H1 (cell line): Measurements from ENCODE around the gene CDCA5. TPM values are rescaled to one million over a fixed set of nuclear protein-coding genes. Genes with fewer than 3 reads are reported as not detected.

Experiments used
- BACH1 ChIP-seq: IDR thresholded peaks from 2 replicates; pipeline ENCODE4 v1.6.1; 2012; ENCODE audit warnings: low read length, improper control_type of control experiment
- MAFK ChIP-seq: IDR thresholded peaks from 2 replicates; pipeline ENCODE4 v1.6.1; 2012; ENCODE audit warnings: low read depth, mild to moderate bottlenecking, improper control_type of control experiment, low read length
- SIN3A ChIP-seq, 2 experiments: IDR thresholded peaks in 1 of 2; conservative IDR thresholded peaks in 1 of 2; 2 replicates each; pipeline ENCODE4 v1.6.1; 2011 to 2012; ENCODE audit warnings: low read length in 2 of 2, improper control_type of control experiment in 1 of 2, low read depth in 1 of 2, mild to moderate bottlenecking in 1 of 2
- TAF1 ChIP-seq: IDR thresholded peaks from 2 replicates; pipeline ENCODE4 v1.6.1; 2011; ENCODE audit warnings: mild to moderate bottlenecking, low read depth, low read length
- polyA plus RNA-seq, 7 experiments: library from polyadenylated mRNA; depleted of rRNA in 3 of 7; stranded (reverse) in 5 of 7; unstranded in 2 of 7; fragments of >200 nt in 5 of 7; fragments of 200-250 nt in 2 of 7; gene quantifications; 1 replicate in 5 of 7; 2 replicates in 1 of 7; 4 replicates in 1 of 7; pipeline versions ENCODE4 v1.2.1 to v1.2.3, GENCODE V29; 2011 to 2013; ENCODE audit warnings: missing spikeins in 2 of 7, mixed read lengths in 2 of 7
- total RNA-seq: library from RNA; stranded (reverse); fragmentation: NEBNext Ultra II Directional; extraction: Animal tissue kit (Norgen Biotek cat#: 25700); gene quantifications from 2 replicates; pipeline ENCODE4 v1.2.1, GENCODE V29; 2021

Gene CDCA5
- total and polyA plus RNA-seq, 2 of the 8 experiments (the other 6 are each of a cell fraction or from before 2014, with no cell fraction given): 39.2 to 87.0 TPM

DNA sequence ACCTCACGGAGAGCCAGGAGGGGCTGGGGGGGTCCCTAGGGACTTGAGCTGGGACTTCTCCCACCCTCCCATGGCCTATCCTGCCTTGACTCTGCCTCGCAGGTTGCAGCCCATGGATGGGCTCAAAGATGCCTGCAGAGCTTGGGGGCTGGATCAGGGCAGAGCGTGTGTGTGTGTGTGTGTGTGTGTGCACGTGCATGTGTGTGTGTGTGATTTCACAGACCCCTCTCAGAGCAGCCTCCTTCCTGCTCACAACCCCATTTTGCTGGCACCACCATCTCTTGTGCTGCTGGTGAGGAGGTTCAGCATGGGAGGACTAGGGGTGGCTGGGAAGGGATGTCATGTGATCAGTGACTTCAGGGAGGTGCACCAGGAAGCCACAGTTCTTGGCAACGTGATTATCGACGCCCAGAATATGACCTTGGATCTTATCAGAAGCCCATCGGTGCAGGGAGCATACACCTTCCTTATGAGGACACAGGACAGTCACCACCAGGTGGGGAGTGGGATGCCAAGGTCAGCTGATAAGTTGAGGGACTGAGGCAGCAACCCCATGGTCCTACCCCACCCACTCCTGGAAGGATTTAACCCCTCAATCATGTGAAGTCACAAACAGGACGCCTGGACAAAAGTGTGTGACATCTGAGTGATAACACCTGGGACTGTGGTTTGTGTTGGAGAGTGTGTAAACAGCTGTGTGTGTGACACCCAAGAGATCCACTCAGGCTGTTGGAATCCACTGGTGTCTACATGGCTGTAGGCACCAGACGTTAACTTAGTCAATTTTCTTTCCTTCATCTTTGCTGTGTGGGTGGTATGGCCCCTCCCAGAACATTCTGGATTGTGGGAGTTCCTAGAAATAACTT is 23.6 kb downstream of the CDCA5 start (continued):
- TF ChIP-seq SIN3A (conservative IDR thresholded peaks at IDR 0.05 in 1 of 2, IDR thresholded peaks at IDR 0.05 in 1 of 2; ENCODE audit: low read depth in 1 of 2, low read length in 2 of 2) (no peak), MAFK (no peak), BACH1 (no peak), TAF1 (no peak)
